Measurements from ENCODE around the gene ROR2.
A peak's percentile ranks its signal among the peaks of the same experiment; 100 is the strongest.
"Not testable (repeated sequence)": the region's sequence is repeated elsewhere in the genome, so short reads cannot be mapped to it uniquely, and the experiment has no call there.

Gene ROR2

DNA sequence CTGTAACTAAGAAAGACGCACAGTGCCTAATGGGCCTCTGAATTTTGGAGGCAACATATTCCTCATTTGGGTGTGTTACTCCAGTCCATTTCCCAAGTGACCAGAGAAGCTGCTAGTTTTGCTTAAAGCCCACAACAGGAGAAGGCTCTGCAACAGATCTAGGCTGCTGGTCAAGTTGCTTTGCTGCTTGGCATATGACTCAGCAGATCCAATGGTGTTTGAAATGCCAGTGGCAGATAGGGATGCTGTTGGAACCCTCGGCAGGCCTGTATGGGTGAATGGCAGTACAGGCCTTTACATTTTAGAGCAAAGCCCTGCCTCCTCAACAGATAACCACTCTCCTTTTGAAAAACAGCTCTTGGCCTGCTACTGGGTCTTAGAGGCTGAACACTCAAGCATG is 36.2 kb upstream of the ROR2 start:
- Histone ChIP-seq H3K27me3 (no peaks in the 10 kb centered on the region), H3K4me3 (ENCODE audit: low read depth, low read length) (no peak overlapping the region), H3K9me3 (no peaks in the 10 kb centered on the region), H3K4me1 (no peaks in the 10 kb centered on the region), H3K36me3 (no peaks in the 10 kb centered on the region)
- TF ChIP-seq, protein P1, sequence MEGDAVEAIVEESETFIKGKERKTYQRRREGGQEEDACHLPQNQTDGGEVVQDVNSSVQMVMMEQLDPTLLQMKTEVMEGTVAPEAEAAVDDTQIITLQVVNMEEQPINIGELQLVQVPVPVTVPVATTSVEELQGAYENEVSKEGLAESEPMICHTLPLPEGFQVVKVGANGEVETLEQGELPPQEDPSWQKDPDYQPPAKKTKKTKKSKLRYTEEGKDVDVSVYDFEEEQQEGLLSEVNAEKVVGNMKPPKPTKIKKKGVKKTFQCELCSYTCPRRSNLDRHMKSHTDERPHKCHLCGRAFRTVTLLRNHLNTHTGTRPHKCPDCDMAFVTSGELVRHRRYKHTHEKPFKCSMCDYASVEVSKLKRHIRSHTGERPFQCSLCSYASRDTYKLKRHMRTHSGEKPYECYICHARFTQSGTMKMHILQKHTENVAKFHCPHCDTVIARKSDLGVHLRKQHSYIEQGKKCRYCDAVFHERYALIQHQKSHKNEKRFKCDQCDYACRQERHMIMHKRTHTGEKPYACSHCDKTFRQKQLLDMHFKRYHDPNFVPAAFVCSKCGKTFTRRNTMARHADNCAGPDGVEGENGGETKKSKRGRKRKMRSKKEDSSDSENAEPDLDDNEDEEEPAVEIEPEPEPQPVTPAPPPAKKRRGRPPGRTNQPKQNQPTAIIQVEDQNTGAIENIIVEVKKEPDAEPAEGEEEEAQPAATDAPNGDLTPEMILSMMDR (IDR thresholded peaks at IDR 0.05; ENCODE audit: low read depth, low read length) = no peak
- no peak for DNase-seq

DNA sequence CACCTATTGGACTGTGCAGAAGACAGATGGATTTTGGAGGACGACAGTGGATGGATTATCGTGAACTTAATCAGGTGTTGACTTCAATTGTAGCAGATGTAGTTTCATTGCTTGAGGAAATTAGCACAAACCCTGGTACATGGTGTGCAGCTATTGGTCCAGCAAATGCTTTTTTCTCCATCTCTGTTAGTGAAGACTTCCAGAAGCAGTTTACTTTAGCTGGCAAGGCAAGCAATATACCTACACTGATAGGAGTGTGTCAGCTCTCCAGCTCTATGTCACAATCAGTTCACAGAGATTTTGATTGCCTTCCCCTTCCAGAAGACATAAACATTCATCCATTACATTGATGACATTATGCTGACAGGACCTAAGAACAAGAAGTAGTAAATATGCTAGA is 35.7 kb upstream of the ROR2 start:
- DNase-seq = no peak
- no peaks in the 10 kb centered on the region for H3K4me1 ChIP-seq
- TF ChIP-seq, protein P1 (IDR thresholded peaks at IDR 0.05; ENCODE audit: low read depth, low read length) = no peak
- H3K9me3 ChIP-seq = no peaks in the 10 kb centered on the region
- no peaks in the 10 kb centered on the region for H3K27me3 ChIP-seq
- H3K4me3 ChIP-seq (ENCODE audit: low read depth, low read length) = no peak overlapping the region
- H3K36me3 ChIP-seq = no peaks in the 10 kb centered on the region

- Histone ChIP-seq H3K9me3 (no peaks in the 10 kb centered on the region), H3K4me3 (ENCODE audit: low read depth, low read length) (no peak overlapping the region), H3K27me3 (no peaks in the 10 kb centered on the region), H3K4me1 (no peaks in the 10 kb centered on the region), H3K36me3 (no peaks in the 10 kb centered on the region)
- TF ChIP-seq, protein P1 (IDR thresholded peaks at IDR 0.05; ENCODE audit: low read depth, low read length) = peak; percentile 81
- peak; percentile 54 for DNase-seq
Observed at GRCh38 chr9:91978740-91979414, 28.8 kb upstream of the ROR2 start.

DNA sequence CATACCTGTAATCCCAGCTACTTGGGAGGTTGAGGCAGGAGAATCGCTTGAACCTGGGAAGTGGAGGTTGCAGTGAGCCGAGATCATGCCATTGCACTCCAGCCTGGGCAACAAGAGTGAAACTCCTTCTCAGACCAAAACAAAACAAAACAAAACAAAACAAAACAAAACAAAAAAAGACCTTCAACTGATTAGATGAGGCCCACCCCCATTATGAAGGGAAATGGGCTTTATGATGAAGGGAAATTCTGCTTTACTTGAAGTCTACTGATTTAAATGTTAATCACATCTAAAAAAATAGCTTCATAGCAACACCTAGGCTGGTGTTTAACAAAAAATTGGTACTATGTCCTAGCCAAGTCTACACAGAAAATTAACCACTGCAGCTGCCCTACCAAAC is 25.2 kb upstream of the ROR2 start:
- H3K4me1 ChIP-seq = not testable (repeated sequence)

DNA sequence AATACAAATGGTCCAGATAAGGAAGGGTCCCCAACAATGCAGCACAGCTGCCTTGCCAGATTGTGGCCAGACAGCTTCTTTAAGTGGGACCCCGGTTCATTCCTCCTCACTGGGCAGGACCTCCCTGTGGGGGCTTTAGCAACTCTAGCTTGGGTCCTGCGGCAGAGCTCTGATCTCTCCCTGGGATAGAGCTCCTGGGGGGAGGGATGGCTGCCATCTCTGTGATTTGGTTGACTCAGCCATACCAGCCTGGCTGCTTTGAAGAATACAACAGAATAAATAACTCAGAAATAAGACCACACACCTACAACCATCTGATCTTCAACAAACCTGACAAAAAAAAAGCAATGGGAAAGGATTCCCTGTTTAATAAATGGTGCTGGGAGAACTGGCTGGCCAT is 22.7 kb upstream of the ROR2 start:
- TF ChIP-seq, protein P1 (IDR thresholded peaks at IDR 0.05; ENCODE audit: low read depth, low read length) = no peak
- H3K9me3 ChIP-seq = no peaks in the 10 kb centered on the region
- H3K4me3 ChIP-seq (ENCODE audit: low read depth, low read length) = no peak overlapping the region
- no peaks in the 10 kb centered on the region for H3K4me1 ChIP-seq
- no peak for DNase-seq
- H3K36me3 ChIP-seq = no peaks in the 10 kb centered on the region
- peaks cover 6% of the 10 kb centered on the region; the same call in 1 of the 2 replicates for H3K27me3 ChIP-seq

More for the DNA sequence above, 25.2 kb upstream of the ROR2 start:
- H3K27me3 ChIP-seq; H3K9me3 ChIP-seq; H3K36me3 ChIP-seq; H3K4me3 ChIP-seq (ENCODE audit: low read depth, low read length); DNase-seq: not testable (repeated sequence)

DNA sequence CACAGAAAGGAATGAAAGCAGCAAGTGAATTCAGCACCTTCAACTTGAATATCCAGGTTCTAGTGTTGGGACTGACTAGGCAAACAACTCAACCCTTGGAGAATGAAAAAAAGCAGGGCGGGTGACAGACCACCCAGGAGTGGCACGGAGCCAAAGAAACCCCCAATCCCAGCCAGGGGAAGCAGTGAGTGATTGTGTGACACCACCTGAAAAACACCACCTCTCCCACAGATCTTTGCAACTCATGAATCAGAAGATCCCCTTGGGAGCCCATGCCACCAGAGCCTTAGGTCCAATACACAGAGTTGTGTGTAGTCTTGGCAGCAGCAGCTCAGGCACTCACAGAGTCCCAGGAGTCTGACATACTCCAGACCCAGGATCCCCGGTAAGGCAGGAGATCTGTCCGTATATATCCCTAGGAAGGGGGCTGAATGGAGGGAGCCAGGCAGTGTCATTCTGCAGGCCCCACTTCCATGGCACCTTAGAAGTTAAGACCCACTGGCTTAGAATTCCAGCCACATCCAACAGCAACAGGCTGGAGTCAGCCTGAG is 22.1 kb upstream of the ROR2 start:
- no peak overlapping the region for H3K4me3 ChIP-seq (ENCODE audit: low read depth, low read length)
- no peaks in the 10 kb centered on the region for H3K9me3 ChIP-seq
- TF ChIP-seq, protein P1 (IDR thresholded peaks at IDR 0.05; ENCODE audit: low read depth, low read length) = no peak
- no peaks in the 10 kb centered on the region for H3K36me3 ChIP-seq
- no peak for DNase-seq
- peaks cover 10% of the 10 kb centered on the region for H3K27me3 ChIP-seq
- H3K4me1 ChIP-seq = no peaks in the 10 kb centered on the region

All from BE2C (cell line).